GM21529 (cell line): ENCODE results near the gene LPCAT3.
A peak's percentile ranks its signal among the peaks of the same experiment; 100 is the strongest.
"Not testable (repeated sequence)": the region's sequence is repeated elsewhere in the genome, so short reads cannot be mapped to it uniquely, and the experiment has no call there.

ENCODE experiments used
- ATAC-seq: cut with Tn5 transposase; IDR thresholded peaks from one replicate; pipeline ENCODE4 v1.9.1; 2021; ENCODE audit not compliant: unreplicated experiment

The LPCAT3 gene, protein sequence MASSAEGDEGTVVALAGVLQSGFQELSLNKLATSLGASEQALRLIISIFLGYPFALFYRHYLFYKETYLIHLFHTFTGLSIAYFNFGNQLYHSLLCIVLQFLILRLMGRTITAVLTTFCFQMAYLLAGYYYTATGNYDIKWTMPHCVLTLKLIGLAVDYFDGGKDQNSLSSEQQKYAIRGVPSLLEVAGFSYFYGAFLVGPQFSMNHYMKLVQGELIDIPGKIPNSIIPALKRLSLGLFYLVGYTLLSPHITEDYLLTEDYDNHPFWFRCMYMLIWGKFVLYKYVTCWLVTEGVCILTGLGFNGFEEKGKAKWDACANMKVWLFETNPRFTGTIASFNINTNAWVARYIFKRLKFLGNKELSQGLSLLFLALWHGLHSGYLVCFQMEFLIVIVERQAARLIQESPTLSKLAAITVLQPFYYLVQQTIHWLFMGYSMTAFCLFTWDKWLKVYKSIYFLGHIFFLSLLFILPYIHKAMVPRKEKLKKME

DNA sequence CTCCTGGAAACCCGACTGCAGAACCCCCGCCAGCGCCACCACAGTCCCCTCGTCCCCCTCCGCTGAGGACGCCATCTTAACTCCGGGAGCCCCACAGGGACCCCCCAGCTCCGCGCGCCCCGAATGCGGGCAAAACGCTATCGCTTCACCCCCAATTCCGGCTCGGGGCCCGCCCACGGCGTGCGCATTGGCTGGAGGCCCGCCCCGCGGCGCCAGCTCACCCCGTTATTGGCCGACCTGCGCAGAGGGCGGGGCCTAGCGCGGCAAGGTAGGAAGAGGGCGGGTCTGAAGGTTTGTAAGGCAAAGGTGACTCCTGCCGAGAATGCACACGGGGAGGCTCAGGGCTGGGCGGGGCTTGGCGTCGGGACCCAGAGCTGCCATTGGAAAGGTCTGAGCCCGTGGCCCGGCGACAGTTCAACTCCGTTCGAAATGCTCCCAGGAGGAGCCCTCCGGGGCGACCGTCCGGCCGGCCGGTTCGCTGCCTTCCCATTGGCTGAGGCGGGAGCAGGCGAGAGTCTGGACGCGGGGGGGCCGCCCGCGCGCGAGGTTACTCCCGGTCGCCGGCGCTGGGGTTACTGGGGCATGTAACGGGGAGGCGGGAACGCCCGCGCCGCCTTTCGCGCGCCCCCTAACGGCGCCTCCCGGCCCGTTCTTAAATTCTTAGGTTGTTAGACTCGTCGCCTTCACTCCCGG lies at the start of gene LPCAT3:
Gene LPCAT3 (minus strand): TSS at position 127 of the 693 bp plus-strand sequence. CDS start 52 bp downstream, at position 75.
- ATAC-seq: peak; percentile 91

DNA sequence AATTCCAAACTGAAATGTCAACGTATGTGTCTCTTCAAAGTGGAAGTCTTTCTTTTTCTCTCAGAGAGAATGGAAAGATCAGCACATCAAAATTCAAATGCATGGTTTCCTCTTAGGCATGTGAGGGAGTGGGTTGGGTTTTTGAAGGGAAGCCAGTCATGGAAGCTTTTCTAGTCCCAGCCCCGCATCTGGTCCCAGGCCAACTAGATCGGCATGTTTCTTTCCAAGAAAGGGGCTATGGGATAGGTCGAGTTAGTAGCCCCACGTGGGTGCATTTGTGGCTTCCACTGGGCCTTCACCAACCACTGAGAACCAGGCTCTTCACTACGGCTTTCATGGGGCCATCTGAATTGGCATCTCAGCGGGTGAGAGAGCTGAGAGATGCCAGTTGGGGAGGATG lies 48.8 kb upstream of the LPCAT3 start:
- no peak for ATAC-seq

DNA sequence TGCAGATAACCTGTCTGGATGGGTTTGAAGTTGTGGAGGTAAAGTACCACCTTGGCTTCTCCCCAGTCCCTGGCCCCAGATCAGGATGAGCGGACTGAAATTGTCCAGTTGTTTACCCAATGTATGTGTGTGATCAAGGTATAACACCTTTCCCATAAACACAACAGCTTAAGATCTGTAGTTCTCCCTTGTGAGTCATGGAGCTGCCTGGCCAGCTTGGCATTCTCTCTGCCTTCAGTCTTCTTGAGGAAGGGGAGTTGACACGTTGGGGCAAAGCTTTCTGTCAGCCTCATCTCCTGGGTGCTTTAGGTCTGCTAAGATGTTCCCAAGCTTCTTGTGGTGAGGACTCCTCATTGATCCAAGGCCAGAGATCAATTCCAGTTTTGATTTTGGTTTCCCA lies 48.3 kb upstream of the LPCAT3 start:
- no peak for ATAC-seq

DNA sequence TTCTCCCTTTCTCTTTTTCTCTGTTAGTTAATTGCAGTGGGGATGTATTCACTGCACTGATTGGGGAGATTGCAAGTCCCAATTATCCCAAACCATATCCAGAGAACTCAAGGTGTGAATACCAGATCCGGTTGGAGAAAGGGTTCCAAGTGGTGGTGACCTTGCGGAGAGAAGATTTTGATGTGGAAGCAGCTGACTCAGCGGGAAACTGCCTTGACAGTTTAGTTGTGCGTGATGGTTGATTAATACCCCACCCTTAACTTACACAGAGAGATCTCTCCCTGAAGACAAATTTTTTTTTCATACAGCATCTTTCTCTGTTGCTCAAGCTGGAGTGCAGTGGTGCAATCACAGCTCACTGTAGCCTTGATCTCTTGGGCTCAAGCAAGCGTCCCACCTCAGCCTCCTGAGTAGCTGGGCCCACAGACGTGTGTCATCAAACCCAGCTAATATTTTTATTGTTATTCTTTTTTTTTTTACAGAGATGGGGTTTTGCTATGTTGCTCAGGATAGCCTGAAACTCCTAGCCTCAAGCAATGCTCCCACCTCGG lies 46.9 kb upstream of the LPCAT3 start:
- ATAC-seq: no peak

DNA sequence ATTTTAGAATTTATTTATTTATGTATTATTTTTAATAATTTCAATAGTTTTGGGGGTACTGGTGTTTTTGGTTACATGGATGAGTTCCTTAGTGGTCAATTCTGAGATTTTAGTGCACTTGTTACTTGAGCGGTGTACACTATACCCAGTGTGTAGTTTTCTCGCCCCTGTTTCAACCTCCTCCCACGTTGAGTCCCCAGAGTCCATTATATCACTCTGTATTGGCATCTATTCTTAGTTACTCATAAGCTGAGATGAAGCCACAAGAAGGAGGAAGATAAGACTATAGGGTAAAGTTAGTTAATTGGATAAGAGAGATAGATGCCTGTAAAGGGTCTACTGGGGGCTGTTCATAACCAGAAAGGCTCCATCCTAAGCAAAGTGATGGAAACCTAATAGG lies 46.2 kb upstream of the LPCAT3 start:
- ATAC-seq: no peak

DNA sequence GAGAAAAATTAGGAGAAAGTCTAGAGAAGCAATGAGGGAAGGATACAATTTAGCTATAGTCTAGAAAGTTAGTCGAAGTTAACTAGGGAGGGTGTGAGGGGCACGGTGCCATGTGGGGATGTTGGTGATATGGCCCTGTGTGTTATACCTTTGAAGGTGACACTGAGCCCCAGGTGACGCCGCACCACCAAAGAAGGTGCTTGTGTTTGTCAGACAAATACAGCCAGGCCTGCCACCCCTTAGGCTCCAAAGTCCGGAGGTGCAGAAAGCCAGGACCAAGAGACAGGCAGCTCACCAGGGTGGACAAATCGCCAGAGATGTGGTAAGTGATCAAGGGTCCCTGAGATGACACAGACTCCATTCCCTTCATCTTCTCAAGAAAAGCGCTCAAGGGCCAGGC lies 43.3 kb upstream of the LPCAT3 start:
- no peak for ATAC-seq

DNA sequence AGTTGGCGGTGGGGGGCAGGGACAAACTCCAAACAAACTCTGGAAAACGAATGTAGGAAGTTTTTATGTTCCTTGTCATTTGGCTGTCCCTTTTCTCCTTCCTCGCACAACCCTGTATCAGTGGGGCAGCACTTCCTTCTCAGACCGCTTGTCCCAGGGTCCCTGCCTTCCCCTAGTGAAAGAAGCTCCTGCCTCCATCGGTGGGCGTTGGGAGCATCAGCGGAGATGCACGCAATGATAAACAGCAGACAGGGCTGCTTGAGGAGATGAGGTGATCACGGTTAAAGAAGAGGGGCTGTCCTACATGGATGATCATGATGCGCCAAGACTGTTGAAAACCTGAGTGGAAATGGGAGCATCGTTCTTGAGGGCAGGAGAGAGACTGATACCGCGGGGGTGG lies 42.9 kb upstream of the LPCAT3 start:
- ATAC-seq: no peak

DNA sequence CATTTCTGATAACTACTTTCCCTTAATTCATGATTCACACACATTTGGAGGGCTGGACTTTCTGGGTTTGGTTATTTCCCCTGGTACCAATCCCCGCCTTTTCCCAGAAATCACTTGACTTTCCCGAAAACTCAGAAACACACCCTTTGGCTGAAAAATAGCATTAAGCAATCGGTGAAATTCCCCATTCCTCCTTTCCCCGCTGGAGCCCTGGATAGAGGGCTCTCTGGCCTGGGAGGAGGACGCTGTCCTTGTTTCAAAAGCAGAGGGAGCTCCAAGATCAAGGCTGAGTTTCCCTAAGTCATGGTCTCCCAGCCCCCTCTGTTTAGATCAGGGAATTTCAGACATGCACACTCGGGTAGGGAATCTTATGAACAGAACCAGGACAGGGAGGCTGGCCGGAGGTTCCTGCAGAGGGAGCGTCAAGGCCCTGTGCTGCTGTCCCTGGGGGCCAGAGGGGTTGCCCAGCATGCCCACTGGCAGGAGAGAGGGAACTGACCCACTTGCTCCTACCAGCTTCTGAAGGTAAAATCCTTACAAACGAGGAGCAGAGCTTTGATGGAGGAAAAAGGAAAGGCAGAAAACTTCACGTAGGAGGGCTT lies 42.2 kb upstream of the LPCAT3 start, which contains the start of gene C1S:
Gene C1S (plus strand): TSS at position 366 of the 602 bp plus-strand sequence. CDS start 1,195 bp downstream, outside the sequence.
- ATAC-seq: no peak

DNA sequence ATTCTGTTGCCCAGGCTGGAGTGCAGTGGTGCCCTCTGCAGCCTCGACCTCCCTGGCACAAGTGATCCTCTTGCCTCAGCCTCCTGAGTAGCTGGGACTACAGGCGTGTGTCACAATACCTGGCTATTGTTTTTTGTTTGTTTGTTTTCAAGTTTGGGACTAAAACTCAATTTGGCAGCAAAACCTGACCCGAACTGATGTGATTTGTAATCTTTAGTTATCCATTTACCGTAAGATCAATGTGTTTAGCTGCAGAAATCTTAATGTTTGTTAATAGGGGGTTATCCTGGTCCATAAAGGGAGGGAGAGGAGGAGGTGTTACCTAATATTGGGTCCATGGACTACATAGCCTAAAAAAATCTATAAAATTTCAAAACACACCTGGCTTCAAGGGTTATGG lies 41.5 kb upstream of the LPCAT3 start:
- no peak for ATAC-seq

DNA sequence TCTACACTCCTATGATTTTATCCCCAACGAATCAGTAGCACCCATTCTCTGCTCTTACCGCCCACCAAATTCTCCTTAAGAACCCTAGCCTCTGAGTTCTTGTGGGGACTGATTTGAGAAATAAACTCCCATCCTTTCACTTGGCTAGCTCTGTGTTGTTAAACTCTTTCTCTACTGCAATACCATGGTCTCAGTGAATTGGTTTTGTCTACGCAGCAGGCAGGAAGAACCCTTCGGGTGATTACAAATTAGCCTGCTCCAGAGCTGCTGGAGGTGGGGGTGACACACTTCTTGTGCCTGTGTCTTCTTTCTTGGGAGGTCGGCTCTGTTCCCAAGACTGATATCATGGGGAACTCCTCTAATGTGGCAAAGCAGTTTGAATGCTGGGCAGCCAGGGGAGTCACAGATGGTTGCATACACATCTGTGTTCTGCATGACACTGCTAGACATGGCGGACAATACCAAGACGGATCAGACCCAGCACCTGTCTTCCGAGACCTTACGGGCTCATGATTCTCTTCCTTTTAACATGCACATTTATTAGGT lies 40.6 kb upstream of the LPCAT3 start:
- no peak for ATAC-seq

DNA sequence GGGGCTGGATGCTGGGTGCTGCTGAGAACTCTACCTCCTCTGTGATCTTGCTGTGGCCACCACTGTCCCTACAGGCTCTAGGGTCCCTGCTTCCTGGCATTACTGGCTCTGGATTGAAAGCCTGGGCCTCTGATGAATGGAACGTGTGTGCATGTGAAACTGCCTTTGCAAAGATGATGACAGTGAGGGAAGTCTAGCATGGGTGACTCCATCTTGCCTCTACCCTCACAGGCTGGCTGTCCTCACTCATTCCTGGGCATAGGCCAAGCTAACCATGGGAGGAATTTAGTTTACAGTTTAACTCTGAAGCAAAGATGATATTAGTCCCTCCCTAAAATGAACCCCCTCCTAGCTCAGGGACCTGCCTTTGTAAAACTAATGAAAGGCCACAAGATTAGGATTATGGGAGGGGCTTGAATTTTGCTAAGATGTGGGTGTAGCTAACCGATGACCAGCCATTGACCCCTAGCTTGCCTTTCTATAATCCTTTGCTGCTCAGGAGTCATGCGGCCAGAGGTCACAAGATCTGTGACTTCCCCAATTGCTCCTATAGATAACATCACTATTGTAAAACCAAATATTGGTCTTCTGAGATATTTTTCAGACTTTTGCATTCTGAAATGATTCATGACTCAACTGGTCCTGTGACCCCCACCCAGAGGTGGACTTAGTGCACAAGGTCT lies 40.0 kb upstream of the LPCAT3 start:
- no peak for ATAC-seq

DNA sequence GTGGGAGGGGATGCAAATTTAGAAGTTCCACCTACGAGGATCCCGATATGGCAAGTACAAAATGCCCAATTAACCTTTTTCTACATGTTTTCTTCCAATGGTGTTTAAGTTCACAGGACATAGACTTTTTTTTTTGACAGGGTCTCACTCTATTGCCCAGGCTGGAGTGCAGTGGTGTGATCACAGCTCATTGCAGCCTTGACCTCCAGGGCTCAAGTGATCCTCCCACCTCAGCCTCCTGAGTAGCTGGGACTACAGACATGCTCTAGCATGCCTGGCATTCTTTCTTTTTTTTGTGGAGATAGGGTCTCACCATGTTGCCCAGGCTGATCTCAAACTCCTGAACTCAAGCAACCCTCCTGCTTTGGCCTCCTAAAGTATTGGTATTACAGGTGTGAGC lies 37.5 kb upstream of the LPCAT3 start:
- not testable (repeated sequence) for ATAC-seq

DNA sequence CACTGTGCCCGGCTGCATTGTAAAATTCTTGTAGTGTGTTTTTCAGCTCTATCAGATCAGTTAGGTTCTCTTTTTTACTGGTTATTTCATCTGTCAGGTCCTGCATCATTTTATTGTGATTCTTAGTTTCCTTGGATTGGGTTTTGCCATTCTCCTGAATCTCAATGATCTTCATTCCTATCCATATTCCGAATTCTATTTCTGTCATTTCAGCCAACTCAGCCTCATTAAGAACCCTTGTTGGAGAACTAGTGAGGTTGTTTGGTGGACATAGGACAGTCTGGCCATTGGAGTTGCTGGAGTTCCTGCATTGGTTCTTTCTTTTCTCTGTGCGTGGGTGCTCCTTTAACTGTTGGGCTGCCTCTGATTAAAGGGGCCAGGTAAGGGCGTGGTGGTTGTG lies 36.6 kb upstream of the LPCAT3 start:
- no peak for ATAC-seq

DNA sequence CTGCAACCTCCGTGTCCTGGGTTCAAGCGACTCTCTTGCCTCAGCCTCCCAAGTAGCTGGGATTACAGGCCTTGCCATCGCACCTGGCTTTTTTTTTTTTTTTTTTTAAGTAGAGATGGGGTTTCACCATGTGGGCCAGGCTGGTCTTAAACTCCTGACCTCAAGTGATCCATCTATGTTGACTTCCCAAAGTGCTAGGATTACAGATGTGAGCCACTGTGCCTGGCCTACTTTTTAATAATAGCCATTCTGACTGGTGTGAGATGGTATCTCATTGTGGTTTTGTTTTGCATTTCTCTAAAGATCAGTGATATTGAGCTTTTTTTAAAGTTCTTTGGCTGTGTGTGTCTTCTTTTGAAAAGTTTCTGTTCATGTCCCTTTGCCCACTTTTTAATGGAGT lies 31.7 kb upstream of the LPCAT3 start:
- not testable (repeated sequence) for ATAC-seq

DNA sequence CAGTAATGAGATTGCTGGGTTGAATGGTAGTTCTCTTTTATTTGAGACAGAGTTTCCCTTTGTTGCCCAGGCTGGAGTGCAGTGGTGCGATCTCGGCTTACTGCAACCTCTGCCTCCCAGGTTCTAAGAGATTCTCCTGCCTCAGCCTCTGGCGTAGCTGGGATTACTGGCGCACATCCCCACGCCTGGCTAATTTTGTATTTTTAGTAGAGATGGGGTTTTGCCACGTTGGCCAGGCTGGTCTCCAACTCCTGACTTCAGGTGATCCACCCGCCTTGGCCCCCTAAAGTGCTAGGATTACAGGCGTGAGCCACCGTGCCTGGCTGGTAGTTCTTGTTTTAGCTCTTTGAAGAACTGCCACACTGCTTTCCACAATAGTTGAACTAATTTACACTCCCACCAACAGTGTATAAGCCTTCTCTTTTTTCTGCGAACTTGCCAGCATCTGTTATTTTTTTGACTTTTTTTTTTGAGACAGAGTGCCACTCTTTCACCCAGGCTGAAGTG lies 31.2 kb upstream of the LPCAT3 start:
- not testable (repeated sequence) for ATAC-seq

DNA sequence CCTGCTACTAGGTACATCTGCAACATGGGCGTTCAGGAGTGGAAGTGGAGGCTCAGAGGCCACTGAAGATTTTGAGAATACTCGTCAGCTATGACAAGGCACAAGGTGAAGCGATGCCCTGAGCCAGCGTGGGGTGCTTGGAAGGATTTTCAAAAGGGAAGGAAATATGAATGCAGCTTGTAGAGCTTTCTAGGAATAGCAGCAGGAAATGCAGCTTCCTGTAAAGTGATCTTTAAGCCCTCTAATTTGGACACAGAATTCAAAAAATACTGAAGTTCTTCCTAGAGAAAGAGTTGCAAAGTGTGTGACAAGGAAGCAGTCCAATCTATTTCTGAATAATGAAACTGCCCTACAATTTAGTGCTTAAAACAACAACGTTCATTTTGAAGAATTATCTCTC lies 29.0 kb upstream of the LPCAT3 start:
- no peak for ATAC-seq

DNA sequence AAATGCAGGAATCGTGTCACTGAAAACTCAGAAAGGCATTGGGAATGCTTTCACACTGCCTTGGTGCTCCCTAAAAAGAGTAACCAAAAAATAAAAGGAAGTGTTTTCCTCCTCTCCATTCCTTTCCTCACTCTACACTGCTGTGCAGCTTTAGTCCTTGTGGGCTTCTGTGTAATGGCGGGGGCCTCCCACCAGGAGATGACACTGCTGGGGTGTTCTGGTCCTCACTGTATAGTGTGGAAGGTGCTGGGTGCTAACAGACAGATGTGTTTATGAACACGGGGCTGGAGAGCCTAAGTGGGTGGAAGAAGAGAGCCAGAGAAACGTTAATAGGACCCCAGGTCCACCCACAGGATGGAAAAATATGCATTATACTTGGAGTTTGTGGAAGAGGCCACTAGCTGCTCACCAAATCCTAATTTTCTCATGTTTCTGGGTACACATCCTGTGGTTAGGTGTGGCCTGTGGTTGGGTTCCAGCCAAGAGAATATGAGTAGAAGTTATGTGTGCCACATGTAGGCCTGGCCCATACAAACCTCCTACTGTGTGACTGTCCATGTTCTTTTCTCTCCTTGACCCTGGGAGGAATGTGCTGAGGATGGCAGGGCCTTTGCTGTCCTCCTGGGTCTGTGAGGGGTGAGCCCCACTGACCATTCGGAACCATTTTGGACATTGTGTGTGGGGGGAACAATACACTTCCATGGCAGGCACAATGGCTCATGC lies 28.3 kb upstream of the LPCAT3 start:
- ATAC-seq: no peak

DNA sequence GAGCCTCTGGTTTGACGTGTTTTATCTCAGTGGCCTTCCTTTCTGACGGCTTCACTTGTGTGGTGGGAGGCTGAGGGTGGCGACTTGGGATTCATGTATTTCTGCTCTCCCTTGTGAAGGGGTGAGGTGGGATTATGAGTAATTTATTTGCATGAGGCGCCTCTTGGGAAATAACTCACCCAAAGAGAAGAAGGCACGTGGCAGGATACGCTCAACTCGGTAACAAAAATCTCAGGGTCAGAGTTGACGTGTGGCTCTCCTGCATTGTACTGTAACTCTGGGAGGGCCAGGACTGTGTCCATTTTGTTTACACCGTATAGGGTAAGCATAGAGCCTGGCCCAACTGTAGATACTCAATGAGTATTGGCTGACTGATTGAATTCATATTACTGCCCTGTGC lies 27.6 kb upstream of the LPCAT3 start:
- ATAC-seq: no peak

DNA sequence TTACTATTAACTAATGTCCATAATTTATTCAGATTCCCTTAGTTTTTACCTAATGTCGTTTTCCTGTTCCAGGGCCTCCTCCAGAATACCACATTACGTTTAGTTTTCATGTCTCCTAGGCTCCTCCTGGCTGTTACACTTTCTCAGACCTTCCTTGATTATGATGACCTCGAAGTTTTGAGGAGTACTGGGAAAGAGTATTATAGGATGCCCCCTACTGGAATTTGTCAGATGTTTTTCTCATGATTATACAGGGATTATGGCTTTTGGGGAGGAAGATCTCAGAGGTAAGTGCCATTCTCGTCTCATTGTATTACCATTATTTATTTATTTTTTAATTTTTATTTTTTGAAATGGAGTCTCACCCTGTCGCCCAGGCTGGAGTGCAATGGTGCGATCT lies 24.6 kb upstream of the LPCAT3 start:
- no peak for ATAC-seq

DNA sequence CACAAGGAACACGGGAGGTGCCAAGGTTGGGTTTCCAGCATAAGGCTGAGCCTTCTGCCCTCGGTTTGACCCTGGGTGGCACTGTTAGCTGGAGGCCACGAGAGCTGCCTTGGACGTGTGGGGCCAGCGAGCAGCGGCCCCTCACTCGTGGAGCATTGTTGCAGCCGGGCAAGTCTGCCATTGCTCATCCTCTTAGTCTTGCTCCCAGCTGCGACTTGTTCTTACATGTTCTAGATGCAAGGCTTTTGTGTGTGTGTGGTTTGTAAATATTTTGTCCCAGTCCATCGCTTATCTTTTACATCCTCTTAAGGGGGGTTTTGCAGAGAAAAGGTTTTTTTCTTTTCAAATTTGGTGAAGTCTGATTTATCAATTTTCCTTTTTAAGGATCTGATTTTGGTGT lies 21.1 kb upstream of the LPCAT3 start:
- ATAC-seq: no peak
